Measurements from ENCODE around the gene GAS2L3.

Gene GAS2L3

GRCh38 chr12:100564090-100564489, 9.4 kb upstream of the GAS2L3 start:
- no peak overlapping the region for H3K4me3 ChIP-seq (ENCODE audit: low read depth, low read length)
- DNase-seq (ENCODE audit: low read depth, low spot score), result no peak
- TF ChIP-seq, protein P1, sequence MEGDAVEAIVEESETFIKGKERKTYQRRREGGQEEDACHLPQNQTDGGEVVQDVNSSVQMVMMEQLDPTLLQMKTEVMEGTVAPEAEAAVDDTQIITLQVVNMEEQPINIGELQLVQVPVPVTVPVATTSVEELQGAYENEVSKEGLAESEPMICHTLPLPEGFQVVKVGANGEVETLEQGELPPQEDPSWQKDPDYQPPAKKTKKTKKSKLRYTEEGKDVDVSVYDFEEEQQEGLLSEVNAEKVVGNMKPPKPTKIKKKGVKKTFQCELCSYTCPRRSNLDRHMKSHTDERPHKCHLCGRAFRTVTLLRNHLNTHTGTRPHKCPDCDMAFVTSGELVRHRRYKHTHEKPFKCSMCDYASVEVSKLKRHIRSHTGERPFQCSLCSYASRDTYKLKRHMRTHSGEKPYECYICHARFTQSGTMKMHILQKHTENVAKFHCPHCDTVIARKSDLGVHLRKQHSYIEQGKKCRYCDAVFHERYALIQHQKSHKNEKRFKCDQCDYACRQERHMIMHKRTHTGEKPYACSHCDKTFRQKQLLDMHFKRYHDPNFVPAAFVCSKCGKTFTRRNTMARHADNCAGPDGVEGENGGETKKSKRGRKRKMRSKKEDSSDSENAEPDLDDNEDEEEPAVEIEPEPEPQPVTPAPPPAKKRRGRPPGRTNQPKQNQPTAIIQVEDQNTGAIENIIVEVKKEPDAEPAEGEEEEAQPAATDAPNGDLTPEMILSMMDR (IDR thresholded peaks at IDR 0.05; ENCODE audit: low read depth, low read length), result no peak
- in situ Hi-C loops (cut with HindIII; ENCODE audit: low sequenced_read_pairs), result no loop called here

DNA sequence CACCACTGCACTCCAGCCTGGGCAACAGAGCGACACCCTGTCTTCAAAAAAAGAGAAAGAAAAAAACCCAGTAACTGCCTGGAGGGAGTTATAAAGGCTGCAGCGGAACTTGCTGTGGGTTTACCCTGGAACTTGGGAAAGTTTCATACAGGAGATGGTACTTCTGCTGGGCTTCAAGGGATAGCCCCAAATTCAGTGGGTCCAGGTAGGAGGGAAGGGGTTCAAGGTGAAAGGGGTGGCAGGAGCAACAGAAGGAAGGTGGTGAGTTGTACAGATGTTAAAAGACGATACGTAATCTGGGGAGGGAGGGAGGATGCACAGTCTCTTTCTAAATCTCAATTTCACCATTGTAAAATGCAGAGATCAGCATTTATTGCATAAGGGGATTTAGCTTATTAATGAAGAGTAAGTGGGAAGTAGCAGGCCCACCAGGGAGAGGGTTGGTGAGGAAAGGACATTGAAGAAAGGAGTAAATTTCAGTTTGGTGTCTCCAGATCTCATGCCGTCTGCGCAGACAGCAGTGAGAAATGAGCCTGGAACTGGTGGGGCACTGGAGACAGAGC, 8.5 kb upstream of the GAS2L3 start:
- H3K4me3 ChIP-seq (ENCODE audit: low read depth, low read length), result no peak overlapping the region
- no peak for DNase-seq (ENCODE audit: low read depth, low spot score)
- in situ Hi-C loops (cut with HindIII; ENCODE audit: low sequenced_read_pairs), result no loop called here
- TF ChIP-seq, protein P1 (IDR thresholded peaks at IDR 0.05; ENCODE audit: low read depth, low read length), result no peak

DNA sequence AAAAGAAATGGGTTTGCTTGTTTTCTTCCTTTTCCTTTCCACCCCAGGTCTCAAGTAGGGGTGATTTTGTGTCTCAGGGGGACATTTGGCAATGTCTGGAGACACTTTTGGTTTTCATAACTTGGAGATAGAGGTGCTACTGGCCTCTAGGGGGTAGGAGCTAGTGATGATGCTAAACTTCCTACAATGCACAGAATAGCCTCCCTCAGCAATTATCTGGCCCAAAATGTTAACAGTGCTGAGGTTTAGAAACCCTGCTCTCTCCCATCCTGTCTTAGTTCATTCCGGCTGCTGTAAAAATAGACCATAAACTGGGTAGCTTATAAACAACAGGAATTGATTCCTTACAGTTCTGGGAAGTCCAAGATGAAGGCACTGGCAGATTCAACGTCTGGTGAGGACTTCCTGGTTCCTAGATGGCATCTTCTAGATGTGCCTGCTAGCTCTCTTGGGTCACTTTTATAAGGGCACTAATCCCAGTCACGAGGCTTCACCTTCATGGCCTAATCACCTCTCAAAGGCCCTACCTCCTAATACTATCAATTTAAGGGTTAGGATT, 7.4 kb upstream of the GAS2L3 start:
- in situ Hi-C loops (cut with HindIII; ENCODE audit: low sequenced_read_pairs), result no loop called here
- DNase-seq (ENCODE audit: low read depth, low spot score), result no peak
- TF ChIP-seq, protein P1 (IDR thresholded peaks at IDR 0.05; ENCODE audit: low read depth, low read length), result no peak
- no peak overlapping the region for H3K4me3 ChIP-seq (ENCODE audit: low read depth, low read length)

DNA sequence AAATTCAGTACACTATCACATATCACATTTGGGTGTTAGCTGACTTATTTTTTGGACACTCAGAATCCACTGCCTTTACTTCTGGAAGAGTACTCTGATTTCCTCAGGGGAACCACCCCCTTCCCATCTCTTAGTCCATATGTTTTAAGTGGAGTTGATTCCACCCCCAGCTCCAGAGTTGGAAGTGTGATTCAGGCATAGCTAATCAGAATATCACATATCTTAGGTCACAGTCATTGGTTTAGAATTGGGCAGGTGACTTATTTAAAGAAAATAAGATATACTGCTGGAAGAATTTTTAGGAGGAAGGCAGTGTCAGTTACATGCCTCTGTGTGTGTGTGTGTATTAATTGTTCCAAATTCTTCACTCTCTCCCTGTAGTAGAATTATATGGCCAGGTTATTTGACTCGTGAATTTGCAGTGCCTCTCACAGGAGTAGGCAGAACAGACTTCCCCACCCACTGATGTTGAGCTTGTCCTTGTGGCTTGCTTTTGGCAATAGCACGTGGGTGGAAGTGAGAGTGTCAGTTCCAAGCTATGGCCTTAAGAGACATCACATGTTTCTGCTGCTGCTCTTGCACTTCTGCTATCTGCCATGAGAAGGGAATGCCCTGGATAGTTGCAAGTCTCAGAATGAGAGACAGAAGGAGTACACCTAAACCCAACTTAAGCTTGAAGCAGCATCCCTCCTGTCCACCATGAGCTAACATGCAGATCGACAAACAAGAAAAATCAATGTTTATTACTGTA, 6.4 kb upstream of the GAS2L3 start:
- in situ Hi-C loops (cut with HindIII; ENCODE audit: low sequenced_read_pairs), result no loop called here
- TF ChIP-seq, protein P1 (IDR thresholded peaks at IDR 0.05; ENCODE audit: low read depth, low read length), result no peak
- no peak for DNase-seq (ENCODE audit: low read depth, low spot score)

DNA sequence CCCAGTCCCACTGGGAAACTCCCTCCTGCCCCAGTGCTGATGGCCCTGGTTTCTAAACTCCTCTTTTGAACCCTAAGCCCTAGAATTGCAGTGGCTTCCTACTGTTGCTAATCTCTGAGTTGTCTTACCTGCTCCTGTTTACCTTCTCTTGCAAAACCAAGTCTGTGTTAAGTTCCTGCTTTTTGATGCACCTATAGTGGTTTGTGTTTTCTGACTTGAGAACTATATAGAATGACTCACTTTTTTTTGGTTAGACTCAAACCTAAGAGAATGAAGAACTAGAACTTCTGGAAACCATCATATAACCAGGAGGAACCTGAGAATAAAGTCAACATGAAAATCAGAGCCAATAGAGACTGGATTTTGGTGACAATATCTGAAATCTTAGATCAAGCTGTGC, 5.5 kb upstream of the GAS2L3 start:
- DNase-seq (ENCODE audit: low read depth, low spot score), result no peak
- no peak overlapping the region for H3K4me3 ChIP-seq (ENCODE audit: low read depth, low read length)
- in situ Hi-C loops (cut with HindIII; ENCODE audit: low sequenced_read_pairs), result no loop called here
- TF ChIP-seq, protein P1 (IDR thresholded peaks at IDR 0.05; ENCODE audit: low read depth, low read length), result no peak

More for the DNA sequence above, 6.4 kb upstream of the GAS2L3 start:
- no peak overlapping the region for H3K4me3 ChIP-seq (ENCODE audit: low read depth, low read length)

- TF ChIP-seq, protein P1 (IDR thresholded peaks at IDR 0.05; ENCODE audit: low read depth, low read length), result no peak
- no peak for DNase-seq (ENCODE audit: low read depth, low spot score)
- in situ Hi-C loops (cut with HindIII; ENCODE audit: low sequenced_read_pairs), result no loop called here
- no peak overlapping the region for H3K4me3 ChIP-seq (ENCODE audit: low read depth, low read length)
Observed at GRCh38 chr12:100572184-100572583, 1.3 kb upstream of the GAS2L3 start.

All from astrocyte of the spinal cord (primary cell).